GM12878 (cell line): ENCODE results near the gene TUB. TPM values are rescaled to one million over a fixed set of nuclear protein-coding genes. Genes with fewer than 3 reads are reported as not detected.

ENCODE experiments used
- ATAC-seq: fragments of 200-7000 bp; cut with Tn5 transposase; 3 replicates; pipeline ENCODE4 v1.9.1; 2020; ENCODE audit warnings: mild to moderate bottlenecking, moderate library complexity
- BruUV-seq: library from RNA; stranded (reverse); fragments of 400-500 nt; replicated peaks from 2 replicates; lab custom pipeline; 2021; lab: Mats Ljungman, UMichigan
- CTCF ChIA-PET: fragments of 300-600 bp; sonication (Branson Sonifier 250); formaldehyde crosslinking; extraction: SDS; loops from one replicate; lab custom pipeline; 2021; ENCODE audit warnings: inconsistent platforms; lab: Yijun Ruan, JAX
- POLR2A ChIA-PET: fragments of 350-600 bp; formaldehyde crosslinking; extraction: SDS; loops from one replicate; lab custom pipeline; 2021; ENCODE audit warnings: inconsistent platforms; lab: Charles Lee
- RAD21 ChIA-PET: fragments of 300-600 bp; sonication (Branson Sonifier 250); formaldehyde crosslinking; loops from one replicate; lab custom pipeline; 2023; ENCODE audit warnings: antibody characterized with exemption; ENCODE audit not compliant: unreplicated experiment; lab: Charles Lee
- SMC1A ChIA-PET: fragments of 300-600 bp; sonication (Branson Sonifier 250); formaldehyde crosslinking; loops from one replicate; lab custom pipeline; 2023; ENCODE audit not compliant: unreplicated experiment, uncharacterized antibody; lab: Charles Lee
- DNase-seq: peaks from one replicate; pipeline ENCODE4 v3.0.0-alpha.2; 2011; ENCODE audit warnings: low read depth, low spot score
- FAIRE-seq: peaks from 3 replicates; lab custom pipeline; 2011; peaks lifted over from hg19 to GRCh38; lab: Jason Lieb, UNC
- H2AFZ ChIP-seq: 2 replicates; pipeline ENCODE4 v1.6.0; 2011; ENCODE audit warnings: low read depth, low read length, control low read depth; ENCODE audit not compliant: control insufficient read depth
- H3K27ac ChIP-seq: 2 replicates; pipeline ENCODE4 v1.5.1; 2011; ENCODE audit warnings: control low read depth; ENCODE audit not compliant: control insufficient read depth, insufficient read depth
- H3K27me3 ChIP-seq, 2 experiments: replicated peaks in 1 of 2; 2 replicates each; pipeline versions ENCODE4 v1.6.0 to v1.6.1; 2011; ENCODE audit warnings: low read length in 1 of 2; ENCODE audit not compliant: control insufficient read depth in 2 of 2, insufficient read depth in 2 of 2
- H3K36me3 ChIP-seq, 2 experiments: 2 replicates each; pipeline ENCODE4 v1.5.1; 2011; ENCODE audit warnings: low read length in 1 of 2; ENCODE audit not compliant: control insufficient read depth in 2 of 2, insufficient read depth in 2 of 2
- H3K4me1 ChIP-seq: 2 replicates; pipeline ENCODE4 v1.6.1; 2011; ENCODE audit warnings: mild to moderate bottlenecking, low read length, moderate library complexity, mixed read lengths; ENCODE audit not compliant: control insufficient read depth, insufficient read depth
- H3K4me2 ChIP-seq: 2 replicates; pipeline ENCODE4 v1.6.0; 2011; ENCODE audit warnings: control low read depth; ENCODE audit not compliant: control insufficient read depth, insufficient read depth
- H3K4me3 ChIP-seq: fragments of 200-600 bp; sonication (generic); 2 replicates; pipeline ENCODE4 v1.5.1; 2016
- H3K79me2 ChIP-seq: 2 replicates; pipeline ENCODE4 v1.6.0; 2011; ENCODE audit warnings: low read length; ENCODE audit not compliant: control insufficient read depth, insufficient read depth
- H3K9ac ChIP-seq: 2 replicates; pipeline ENCODE4 v1.8.0; 2011; ENCODE audit warnings: low read length, control low read depth, mixed read lengths; ENCODE audit not compliant: control insufficient read depth, insufficient read depth
- H3K9me3 ChIP-seq: replicated peaks from 3 replicates; pipeline ENCODE4 v1.5.1; 2011; ENCODE audit warnings: mild to moderate bottlenecking, low read length; ENCODE audit not compliant: control insufficient read depth, insufficient read depth
- H4K20me1 ChIP-seq: 2 replicates; pipeline ENCODE4 v1.6.0; 2011; ENCODE audit not compliant: control insufficient read depth, insufficient read depth
- ATF7 ChIP-seq: fragments of 450-650 bp; IDR thresholded peaks from 2 replicates; pipeline ENCODE4 v1.6.1; 2016; ENCODE audit warnings: low read depth, mild to moderate bottlenecking
- CHD1 ChIP-seq: IDR thresholded peaks from 2 replicates; pipeline ENCODE4 v1.6.1; 2012; ENCODE audit warnings: low read depth, low read length, improper control_type of control experiment
- EGR1 ChIP-seq, 2 experiments: IDR thresholded peaks; 1 replicate in 1 of 2; 2 replicates in 1 of 2; pipeline ENCODE4 v1.6.1; 2011 to 2012; ENCODE audit warnings: low read depth in 2 of 2, low read length in 2 of 2, borderline replicate concordance in 1 of 2, mild to moderate bottlenecking in 1 of 2, moderate library complexity in 1 of 2
- HDGF ChIP-seq: fragments of 450-650 bp; IDR thresholded peaks from 2 replicates; pipeline ENCODE4 v1.6.1; 2016; ENCODE audit warnings: antibody characterized with exemption
- NFIC ChIP-seq: IDR thresholded peaks from 2 replicates; pipeline ENCODE4 v1.6.1; 2012; ENCODE audit warnings: low read depth, mild to moderate bottlenecking, inconsistent platforms, low read length, moderate library complexity
- NFYB ChIP-seq: IDR thresholded peaks from 2 replicates; pipeline ENCODE4 v1.6.1; 2011; ENCODE audit warnings: low read depth, mild to moderate bottlenecking, low read length, improper control_type of control experiment, moderate library complexity; ENCODE audit not compliant: insufficient read depth
- NRF1 ChIP-seq: conservative IDR thresholded peaks from 2 replicates; pipeline ENCODE4 v1.6.1; 2011; ENCODE audit warnings: mild to moderate bottlenecking, low read depth, low read length, improper control_type of control experiment
- POLR2AphosphoS5 ChIP-seq: IDR thresholded peaks from 2 replicates; pipeline ENCODE4 v1.6.1; 2011; ENCODE audit warnings: mild to moderate bottlenecking, low read length, inconsistent platforms
- SIX5 ChIP-seq: IDR thresholded peaks from 2 replicates; pipeline ENCODE4 v1.6.1; 2011; ENCODE audit warnings: mild to moderate bottlenecking, low read depth, low read length, moderate library complexity; ENCODE audit not compliant: severe bottlenecking
- SMAD5 ChIP-seq: IDR thresholded peaks from 2 replicates; pipeline ENCODE4 v1.6.1; 2016; ENCODE audit warnings: antibody characterized with exemption, low read depth
- STAT1 ChIP-seq: fragments of 450-650 bp; conservative IDR thresholded peaks from 2 replicates; pipeline ENCODE4 v1.6.1; 2014; ENCODE audit warnings: antibody characterized with exemption, mild to moderate bottlenecking
- ZBED1 ChIP-seq: IDR thresholded peaks from 2 replicates; pipeline ENCODE4 v1.6.1; 2016; ENCODE audit warnings: borderline replicate concordance
- ZNF274 ChIP-seq: IDR thresholded peaks from one replicate; pipeline ENCODE4 v1.8.0; 2011; ENCODE audit not compliant: insufficient read length, insufficient read depth
- ZSCAN29 ChIP-seq: fragments of 450-650 bp; IDR thresholded peaks from 2 replicates; pipeline ENCODE4 v1.6.1; 2017; ENCODE audit warnings: mild to moderate bottlenecking, moderate library complexity
- WGBS: methylation state at CpG from one replicate; pipeline ENCODE4 v1.1.6; 2016; ENCODE audit warnings: low lambda C conversion rate; ENCODE audit not compliant: insufficient replicate concordance, insufficient coverage; ENCODE audit errors: missing lambda C conversion rate; 5-methylcytosine and 5-hydroxymethylcytosine counted together
- in situ Hi-C: fragments of 300-500 bp; cut with MboI; formaldehyde crosslinking; loops from 9 replicates; pipeline ENCODE4 v1.14.3; 2018; ENCODE audit warnings: mixed read lengths
- intact Hi-C: fragments of 100-400 bp; cut with micrococcal nuclease; formaldehyde crosslinking; loops from one replicate; pipeline ENCODE4 v1.14.2; 2022; ENCODE audit not compliant: unreplicated experiment
- polyA plus RNA-seq, 11 experiments: library from polyadenylated mRNA; depleted of rRNA in 4 of 11; unstranded in 6 of 11; stranded (reverse) in 5 of 11; fragments of >200 nt; fragmentation: Nextera tagmentation in 4 of 11; fragmentation: Illumina TruSeq in 1 of 11; extraction: Ambion mirVana in 4 of 11; extraction: Trizol in 1 of 11; gene quantifications; 1 replicate in 1 of 11; 2 replicates in 10 of 11; pipeline versions ENCODE4 v1.2.1 to v1.2.3, GENCODE V29; 2011 to 2016; ENCODE audit warnings: inconsistent platforms in 2 of 11, missing spikeins in 2 of 11, low read depth in 1 of 11
- total RNA-seq, 4 experiments: library from RNA; depleted of rRNA in 3 of 4; stranded (reverse); fragments of >200 nt in 3 of 4; fragmentation: Illumina TruSeq in 1 of 4; extraction: Trizol in 1 of 4; gene quantifications; 2 replicates each; pipeline versions ENCODE4 v1.2.1 to v1.2.3, GENCODE V29; 2013 to 2021
- TF ChIP-seq, protein P1 (sequence below): fragments of 450-650 bp; formaldehyde crosslinking; IDR thresholded peaks from 2 replicates; pipeline ENCODE4 v1.5.0; 2022; ENCODE audit warnings: mild to moderate bottlenecking, missing genetic modification characterization
- TF ChIP-seq, protein P2 (sequence below): fragments of 450-650 bp; IDR thresholded peaks from 2 replicates; pipeline ENCODE4 v1.6.1; 2017; ENCODE audit warnings: mild to moderate bottlenecking, moderate library complexity

TUB gene
- total and polyA plus RNA-seq, 10 of the 15 experiments (the other 5 are each of a cell fraction or from before 2014, with no cell fraction given), result 0.01 to 0.06 (median 0.03) TPM; not detected in 6

DNA sequence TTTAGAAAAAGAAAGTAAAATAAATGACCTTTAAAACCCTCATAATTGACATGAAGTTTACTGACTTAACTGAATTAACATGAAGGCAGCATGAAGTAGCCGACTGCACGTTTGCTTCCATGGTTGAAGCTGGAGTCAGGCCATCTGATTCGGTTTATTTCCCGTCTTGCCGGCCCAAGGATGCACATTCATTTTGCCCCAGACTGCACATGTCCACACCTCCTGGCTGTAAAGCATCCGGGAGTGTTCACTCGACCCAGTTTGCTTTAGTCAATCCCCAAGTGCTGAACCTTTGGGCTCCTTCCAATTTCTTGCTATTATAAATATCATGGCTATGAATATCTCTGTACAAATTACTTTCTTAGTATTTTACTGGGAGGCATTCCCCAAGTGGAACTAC lies 17.7 kb upstream of the TUB start (continued):
- TF ChIP-seq SIX5 (no peak), EGR1 (IDR thresholded peaks at IDR 0.05; ENCODE audit: borderline replicate concordance in 1 of 2, low read depth in 2 of 2, low read length in 2 of 2) (no peak), HDGF (no peak)
- TF ChIP-seq, all 136 proteins: peak for 0

DNA sequence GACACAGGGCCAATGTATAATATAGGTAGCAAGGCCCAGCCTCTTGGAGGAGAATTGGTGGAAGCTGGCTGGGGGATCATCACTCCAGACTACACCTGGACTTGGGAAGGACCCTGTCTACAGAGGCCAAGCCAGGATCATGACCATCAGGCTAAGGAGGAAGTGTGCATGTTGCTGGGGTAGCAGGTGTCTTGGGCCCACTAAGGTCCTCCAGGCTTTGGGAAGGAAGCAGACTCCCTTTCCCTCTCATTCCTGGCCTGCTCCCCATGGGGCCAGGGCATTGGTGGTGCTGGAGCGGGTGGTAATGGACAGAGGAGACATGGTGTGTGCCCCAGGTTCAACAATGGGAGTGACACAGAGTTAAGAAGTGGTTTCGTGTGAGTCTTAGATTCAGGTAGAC lies 16.0 kb upstream of the TUB start:
- 6% methylated on average over 2 of the region's 2 CpGs for WGBS
- intact Hi-C loops (no loop called here), in situ Hi-C loops (no loop called here)
- TF ChIP-seq, protein P1, sequence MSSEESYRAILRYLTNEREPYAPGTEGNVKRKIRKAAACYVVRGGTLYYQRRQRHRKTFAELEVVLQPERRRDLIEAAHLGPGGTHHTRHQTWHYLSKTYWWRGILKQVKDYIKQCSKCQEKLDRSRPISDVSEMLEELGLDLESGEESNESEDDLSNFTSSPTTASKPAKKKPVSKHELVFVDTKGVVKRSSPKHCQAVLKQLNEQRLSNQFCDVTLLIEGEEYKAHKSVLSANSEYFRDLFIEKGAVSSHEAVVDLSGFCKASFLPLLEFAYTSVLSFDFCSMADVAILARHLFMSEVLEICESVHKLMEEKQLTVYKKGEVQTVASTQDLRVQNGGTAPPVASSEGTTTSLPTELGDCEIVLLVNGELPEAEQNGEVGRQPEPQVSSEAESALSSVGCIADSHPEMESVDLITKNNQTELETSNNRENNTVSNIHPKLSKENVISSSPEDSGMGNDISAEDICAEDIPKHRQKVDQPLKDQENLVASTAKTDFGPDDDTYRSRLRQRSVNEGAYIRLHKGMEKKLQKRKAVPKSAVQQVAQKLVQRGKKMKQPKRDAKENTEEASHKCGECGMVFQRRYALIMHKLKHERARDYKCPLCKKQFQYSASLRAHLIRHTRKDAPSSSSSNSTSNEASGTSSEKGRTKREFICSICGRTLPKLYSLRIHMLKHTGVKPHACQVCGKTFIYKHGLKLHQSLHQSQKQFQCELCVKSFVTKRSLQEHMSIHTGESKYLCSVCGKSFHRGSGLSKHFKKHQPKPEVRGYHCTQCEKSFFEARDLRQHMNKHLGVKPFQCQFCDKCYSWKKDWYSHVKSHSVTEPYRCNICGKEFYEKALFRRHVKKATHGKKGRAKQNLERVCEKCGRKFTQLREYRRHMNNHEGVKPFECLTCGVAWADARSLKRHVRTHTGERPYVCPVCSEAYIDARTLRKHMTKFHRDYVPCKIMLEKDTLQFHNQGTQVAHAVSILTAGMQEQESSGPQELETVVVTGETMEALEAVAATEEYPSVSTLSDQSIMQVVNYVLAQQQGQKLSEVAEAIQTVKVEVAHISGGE (CRISPR knock-in tag), result no peak
- TF ChIP-seq STAT1, result no peak
- TF ChIP-seq ZNF274, result no peak
- no peak for TF ChIP-seq ATF7
- TF ChIP-seq NFYB, result no peak
- TF ChIP-seq ZBED1, result no peak
- TF ChIP-seq POLR2AphosphoS5, result no peak
- no peak for TF ChIP-seq SMAD5
- TF ChIP-seq NFIC, result no peak
- TF ChIP-seq, protein P2, sequence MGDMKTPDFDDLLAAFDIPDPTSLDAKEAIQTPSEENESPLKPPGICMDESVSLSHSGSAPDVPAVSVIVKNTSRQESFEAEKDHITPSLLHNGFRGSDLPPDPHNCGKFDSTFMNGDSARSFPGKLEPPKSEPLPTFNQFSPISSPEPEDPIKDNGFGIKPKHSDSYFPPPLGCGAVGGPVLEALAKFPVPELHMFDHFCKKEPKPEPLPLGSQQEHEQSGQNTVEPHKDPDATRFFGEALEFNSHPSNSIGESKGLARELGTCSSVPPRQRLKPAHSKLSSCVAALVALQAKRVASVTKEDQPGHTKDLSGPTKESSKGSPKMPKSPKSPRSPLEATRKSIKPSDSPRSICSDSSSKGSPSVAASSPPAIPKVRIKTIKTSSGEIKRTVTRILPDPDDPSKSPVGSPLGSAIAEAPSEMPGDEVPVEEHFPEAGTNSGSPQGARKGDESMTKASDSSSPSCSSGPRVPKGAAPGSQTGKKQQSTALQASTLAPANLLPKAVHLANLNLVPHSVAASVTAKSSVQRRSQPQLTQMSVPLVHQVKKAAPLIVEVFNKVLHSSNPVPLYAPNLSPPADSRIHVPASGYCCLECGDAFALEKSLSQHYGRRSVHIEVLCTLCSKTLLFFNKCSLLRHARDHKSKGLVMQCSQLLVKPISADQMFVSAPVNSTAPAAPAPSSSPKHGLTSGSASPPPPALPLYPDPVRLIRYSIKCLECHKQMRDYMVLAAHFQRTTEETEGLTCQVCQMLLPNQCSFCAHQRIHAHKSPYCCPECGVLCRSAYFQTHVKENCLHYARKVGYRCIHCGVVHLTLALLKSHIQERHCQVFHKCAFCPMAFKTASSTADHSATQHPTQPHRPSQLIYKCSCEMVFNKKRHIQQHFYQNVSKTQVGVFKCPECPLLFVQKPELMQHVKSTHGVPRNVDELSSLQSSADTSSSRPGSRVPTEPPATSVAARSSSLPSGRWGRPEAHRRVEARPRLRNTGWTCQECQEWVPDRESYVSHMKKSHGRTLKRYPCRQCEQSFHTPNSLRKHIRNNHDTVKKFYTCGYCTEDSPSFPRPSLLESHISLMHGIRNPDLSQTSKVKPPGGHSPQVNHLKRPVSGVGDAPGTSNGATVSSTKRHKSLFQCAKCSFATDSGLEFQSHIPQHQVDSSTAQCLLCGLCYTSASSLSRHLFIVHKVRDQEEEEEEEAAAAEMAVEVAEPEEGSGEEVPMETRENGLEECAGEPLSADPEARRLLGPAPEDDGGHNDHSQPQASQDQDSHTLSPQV, result no peak
- no peak for TF ChIP-seq CHD1
- no peak for TF ChIP-seq NRF1
- no peak for TF ChIP-seq ZSCAN29
- RAD21 ChIA-PET, result no interaction called here
- Histone ChIP-seq H4K20me1 (no peaks in the 10 kb centered on the region), H3K27me3 (peaks cover 2 to 3% of the 10 kb centered on the region in 2 experiments; a peak in 3 of 4 replicates), H3K9me3 (no peaks in the 10 kb centered on the region), H3K36me3 (no peaks in the 10 kb centered on the region), H3K79me2 (no peaks in the 10 kb centered on the region), H3K27ac (no peak overlapping the region), H3K4me2 (no peak overlapping the region), H3K4me1 (no peaks in the 10 kb centered on the region), H3K4me3 (no peak overlapping the region), H2AFZ (no peak overlapping the region), H3K9ac (no peak overlapping the region)
- no peak for DNase-seq
- SMC1A ChIA-PET, result no interaction called here
- CTCF ChIA-PET, result no interaction called here
- BruUV-seq, result no TSS peak
- FAIRE-seq, result no peak
- ATAC-seq, result no peak
- POLR2A ChIA-PET, result no interaction called here
